ENCODE measurements around the gene FHIP1B. TPM values are rescaled to one million over a fixed set of nuclear protein-coding genes. Genes with fewer than 3 reads are reported as not detected.

FHIP1B gene
- total and polyA plus RNA-seq, 8 donors: 17.0 to 324 (median 35.7) TPM

GRCh38 chr11:6216501-6216900 lies 17.9 kb downstream of the FHIP1B start:
- TF ChIP-seq CTCF (IDR thresholded peaks at IDR 0.05) (no peak), EP300 (IDR thresholded peaks at IDR 0.05) (no peak), POLR2A (IDR thresholded peaks at IDR 0.05) (no peak), POLR2AphosphoS5 (IDR thresholded peaks at IDR 0.05) (no peak)

GRCh38 chr11:6214530-6214929 lies 19.9 kb downstream of the FHIP1B start:
- H3K27me3 ChIP-seq: no peaks in the 10 kb centered on the region
- 95 to 99% (median 98%) methylated on average over 9 to 10 of the region's 10 CpGs for WGBS, 5 donors
- H3K36me3 ChIP-seq: peaks cover 51 to 100% (median 99%) of the 10 kb centered on the region in 4 donors
- no peak overlapping the region for H3K4me3 ChIP-seq
- H3K9me3 ChIP-seq: no peaks in the 10 kb centered on the region
- intact Hi-C loops (cut with DNase I; ENCODE audit: low total_unique reads): no loop called here
- H3K4me1 ChIP-seq: peaks cover 0 to 2% (median 0%) of the 10 kb centered on the region in 4 donors
- H3K27ac ChIP-seq: no peak overlapping the region
- TF ChIP-seq POLR2A (IDR thresholded peaks at IDR 0.05): no peak
- no peak for TF ChIP-seq EP300 (IDR thresholded peaks at IDR 0.05)
- no peak for TF ChIP-seq POLR2AphosphoS5 (IDR thresholded peaks at IDR 0.05)
- no peak for TF ChIP-seq CTCF (IDR thresholded peaks at IDR 0.05)
- DNase-seq: no peak

More at GRCh38 chr11:6216501-6216900, 17.9 kb downstream of the FHIP1B start:
- no peaks in the 10 kb centered on the region for H3K27me3 ChIP-seq
- H3K4me1 ChIP-seq: peaks cover 0 to 9% (median 0%) of the 10 kb centered on the region in 4 donors
- intact Hi-C loops (cut with DNase I; ENCODE audit: low total_unique reads): no loop called here
- no peak for DNase-seq
- H3K27ac ChIP-seq: no peak overlapping the region
- 86 to 94% (median 93%) methylated on average over 4 of the region's 4 CpGs for WGBS, 5 donors
- H3K4me3 ChIP-seq: no peak overlapping the region
- no peaks in the 10 kb centered on the region for H3K9me3 ChIP-seq
- peaks cover 44 to 100% (median 100%) of the 10 kb centered on the region in 4 donors for H3K36me3 ChIP-seq

GRCh38 chr11:6210274-6210955 lies 24.0 kb downstream of the FHIP1B start:
- peaks cover 22 to 98% (median 85%) of the 10 kb centered on the region in 4 donors for H3K36me3 ChIP-seq
- H3K4me3 ChIP-seq: no peak overlapping the region
- intact Hi-C loops (cut with DNase I; ENCODE audit: low total_unique reads): no loop called here
- no peaks in the 10 kb centered on the region for H3K4me1 ChIP-seq
- DNase-seq: no peak
- no peak overlapping the region for H3K27ac ChIP-seq
- no peaks in the 10 kb centered on the region for H3K9me3 ChIP-seq
- no peaks in the 10 kb centered on the region for H3K27me3 ChIP-seq
- TF ChIP-seq CTCF (IDR thresholded peaks at IDR 0.05) (no peak), POLR2A (IDR thresholded peaks at IDR 0.05) (no peak), EP300 (IDR thresholded peaks at IDR 0.05) (no peak), POLR2AphosphoS5 (IDR thresholded peaks at IDR 0.05) (no peak)
- 96 to 98% (median 97%) methylated on average over 9 of the region's 9 CpGs for WGBS, 5 donors

- 95 to 97% (median 96%) methylated on average over 12 of the region's 12 CpGs for WGBS, 5 donors
These were observed 24.6 kb downstream of the FHIP1B start for GRCh38 chr11:6209801-6210200.

More at GRCh38 chr11:6209801-6210200, 24.6 kb downstream of the FHIP1B start:
- intact Hi-C loops (cut with DNase I; ENCODE audit: low total_unique reads): no loop called here
- H3K4me1 ChIP-seq: no peaks in the 10 kb centered on the region
- H3K27ac ChIP-seq: no peak overlapping the region
- TF ChIP-seq EP300 (IDR thresholded peaks at IDR 0.05) (no peak), CTCF (IDR thresholded peaks at IDR 0.05) (no peak), POLR2AphosphoS5 (IDR thresholded peaks at IDR 0.05) (no peak), POLR2A (IDR thresholded peaks at IDR 0.05) (no peak)
- no peaks in the 10 kb centered on the region for H3K27me3 ChIP-seq
- H3K36me3 ChIP-seq: peaks cover 22 to 98% (median 84%) of the 10 kb centered on the region in 4 donors
- DNase-seq: no peak
- H3K4me3 ChIP-seq: no peak overlapping the region
- no peaks in the 10 kb centered on the region for H3K9me3 ChIP-seq
